OCI-M1 (cell line): ENCODE results near the gene TEX22.

Experiments
- DNase-seq: peaks from one replicate; lab custom pipeline; 2025; lab: John Stamatoyannopoulos, UW

Gene TEX22

GRCh38 chr14:105456736-105457617 lies 58.6 kb downstream of the TEX22 start:
- DNase-seq, result no peak

DNA sequence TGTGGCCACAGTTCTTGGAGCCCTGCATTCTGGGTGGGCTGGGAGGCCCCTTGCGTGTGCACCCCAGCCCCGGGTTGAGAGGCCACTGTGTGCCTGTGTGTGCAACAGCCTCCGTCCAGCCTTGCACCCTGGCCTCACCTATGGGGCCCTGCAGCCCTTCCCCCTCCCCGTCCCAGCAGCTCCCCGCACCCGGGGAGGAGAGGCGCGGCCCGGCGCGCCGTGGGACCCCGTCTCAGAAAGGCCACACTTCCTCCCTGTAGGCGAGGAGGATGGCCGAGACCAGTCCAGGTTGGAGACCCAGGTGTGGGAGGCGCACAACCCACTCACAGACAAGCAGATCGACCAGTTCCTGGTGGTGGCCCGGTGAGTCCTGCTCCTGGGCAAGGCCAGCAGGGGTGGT lies 59.7 kb downstream of the TEX22 start:
- no peak for DNase-seq

DNA sequence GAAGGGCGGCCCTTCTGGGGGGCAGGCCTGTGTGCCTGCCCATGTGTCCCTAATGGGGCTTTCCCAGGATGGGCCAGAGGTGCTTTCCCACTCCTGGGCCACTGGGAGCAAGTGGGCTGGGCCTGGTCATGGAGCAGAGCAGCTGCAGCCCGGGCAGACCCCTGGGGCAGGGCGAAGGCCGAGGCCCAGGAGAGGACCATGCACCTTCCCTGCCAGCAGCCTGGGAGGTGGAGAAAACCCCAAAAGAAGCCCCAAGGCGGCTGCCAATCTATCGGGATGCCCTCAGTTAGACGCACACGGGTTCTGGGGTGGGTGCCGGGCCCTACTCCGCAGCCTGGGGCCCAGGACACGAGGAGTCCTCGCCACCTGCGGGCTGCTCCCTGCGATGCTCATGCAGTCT lies 60.2 kb downstream of the TEX22 start:
- no peak for DNase-seq

DNA sequence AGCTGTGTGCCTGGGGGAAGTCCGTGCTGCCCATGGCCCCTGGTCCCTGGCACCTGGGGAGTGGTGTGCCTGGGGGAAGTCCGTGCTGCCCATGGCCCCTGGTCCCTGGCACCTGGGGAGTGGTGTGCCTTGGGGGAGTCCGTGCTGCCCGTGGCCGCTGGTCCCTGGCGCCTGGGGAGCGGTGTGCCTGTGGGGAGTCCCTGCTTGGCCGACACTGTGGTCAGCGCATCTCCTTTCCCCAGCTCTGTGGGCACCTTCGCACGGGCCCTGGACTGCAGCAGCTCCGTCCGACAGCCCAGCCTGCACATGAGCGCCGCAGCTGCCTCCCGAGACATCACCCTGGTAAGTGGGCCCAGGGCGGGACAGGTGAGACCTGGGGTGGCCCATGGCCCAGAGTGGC lies 61.8 kb downstream of the TEX22 start:
- DNase-seq, result no peak

GRCh38 chr14:105460616-105461015 lies 62.3 kb downstream of the TEX22 start:
- no peak for DNase-seq

DNA sequence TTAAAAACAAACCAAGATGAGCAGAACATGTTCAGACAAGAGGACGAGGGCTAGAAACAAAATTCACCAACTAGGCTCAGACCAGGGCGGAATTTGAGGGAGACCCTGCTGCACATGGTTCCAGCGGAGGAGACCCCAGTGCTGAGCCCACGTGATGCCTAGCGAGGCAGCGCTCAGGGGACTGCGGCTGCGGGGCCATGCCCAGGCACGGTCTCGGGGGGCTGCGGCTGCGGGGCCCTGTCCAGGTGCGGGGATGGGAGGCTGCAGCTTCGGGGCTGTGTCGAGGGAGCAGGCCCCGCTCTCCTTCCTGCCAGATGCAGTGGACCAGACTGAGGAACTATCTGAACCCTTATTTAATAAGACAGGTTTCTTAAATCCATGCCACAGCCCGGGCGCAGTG lies 63.6 kb downstream of the TEX22 start:
- no peak for DNase-seq
